GM19035 (cell line): ENCODE measurements around the gene MYD88.

Source experiments
- ATAC-seq: cut with Tn5 transposase; IDR thresholded peaks from one replicate; pipeline ENCODE4 v1.9.1; 2021; ENCODE audit not compliant: unreplicated experiment

The MYD88 gene

DNA sequence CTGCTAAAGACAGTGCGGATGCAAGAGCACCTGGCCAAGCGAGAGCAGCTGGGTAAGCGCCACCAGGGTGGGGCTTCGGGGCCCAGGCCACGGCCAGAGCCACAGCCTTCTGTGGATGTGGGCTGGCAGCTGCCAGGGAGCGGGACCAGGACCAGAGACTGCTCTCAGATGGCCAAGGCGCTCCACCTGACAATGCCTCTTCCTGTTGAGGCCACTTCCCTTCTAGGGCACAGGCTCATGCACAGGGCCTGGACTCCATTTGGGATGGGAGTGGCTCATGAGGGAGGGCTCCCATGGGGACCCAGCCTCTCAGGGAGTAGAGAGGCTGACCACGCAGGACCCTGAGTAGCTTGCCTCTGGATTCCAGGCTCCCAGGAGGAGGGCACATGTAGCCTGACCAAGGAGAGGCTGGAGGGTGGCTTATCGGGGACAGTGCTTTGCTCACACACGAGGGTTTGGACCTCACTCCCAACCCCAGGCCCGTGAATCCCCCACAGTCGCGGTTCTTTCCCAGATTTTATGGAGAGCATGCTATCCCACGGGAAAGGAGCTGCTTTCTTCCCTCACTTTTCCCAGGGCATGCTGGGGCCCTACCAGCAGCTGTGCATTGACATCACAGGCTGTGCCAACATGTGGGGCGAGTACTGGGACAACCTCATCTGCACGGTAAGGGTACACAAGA, 26.6 kb upstream of the MYD88 start:
- no peak for ATAC-seq

- ATAC-seq: no peak
Measured at GRCh38 chr3:38112378-38112761, 26.1 kb upstream of the MYD88 start.

DNA sequence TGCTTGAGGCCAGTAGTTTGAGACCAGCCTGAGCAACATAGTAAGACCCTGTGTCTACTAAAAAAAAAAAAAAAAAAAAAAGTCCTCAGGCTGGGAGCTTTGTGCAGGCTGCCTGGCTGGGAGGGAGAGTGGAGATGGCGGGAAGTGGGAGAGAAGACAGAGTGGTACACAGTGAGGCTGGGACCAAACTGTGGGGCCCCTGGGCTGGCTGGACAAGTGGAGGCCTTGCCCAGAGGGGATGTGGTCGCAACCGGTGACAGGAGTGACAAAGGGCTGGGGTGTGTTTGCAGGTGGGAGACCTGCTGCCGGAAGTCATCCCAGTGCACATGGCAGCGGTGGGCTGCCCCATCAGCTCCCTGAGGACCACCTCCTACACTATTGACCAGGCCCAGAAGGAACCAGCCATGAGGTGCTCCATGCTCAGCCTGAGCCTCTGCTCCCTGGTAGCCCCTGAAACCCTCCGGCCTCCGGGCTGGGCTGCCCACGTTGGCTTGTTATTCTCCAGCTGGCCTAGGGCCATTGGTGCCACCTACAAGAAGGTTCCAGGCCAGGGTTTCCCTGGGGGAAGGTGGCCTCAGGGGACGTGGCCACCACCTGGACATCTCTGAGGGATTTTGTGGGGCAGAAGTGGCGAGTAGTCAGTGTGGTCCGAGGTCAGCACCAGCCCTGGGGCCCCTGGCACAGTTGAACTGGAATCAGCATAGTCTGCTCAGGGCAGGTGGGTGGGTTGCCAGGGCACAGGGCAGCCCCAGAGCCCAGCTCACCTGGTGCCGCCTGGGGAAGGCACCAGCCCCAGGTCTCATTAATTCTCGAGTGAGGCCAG, 24.2 kb upstream of the MYD88 start:
- no peak for ATAC-seq

DNA sequence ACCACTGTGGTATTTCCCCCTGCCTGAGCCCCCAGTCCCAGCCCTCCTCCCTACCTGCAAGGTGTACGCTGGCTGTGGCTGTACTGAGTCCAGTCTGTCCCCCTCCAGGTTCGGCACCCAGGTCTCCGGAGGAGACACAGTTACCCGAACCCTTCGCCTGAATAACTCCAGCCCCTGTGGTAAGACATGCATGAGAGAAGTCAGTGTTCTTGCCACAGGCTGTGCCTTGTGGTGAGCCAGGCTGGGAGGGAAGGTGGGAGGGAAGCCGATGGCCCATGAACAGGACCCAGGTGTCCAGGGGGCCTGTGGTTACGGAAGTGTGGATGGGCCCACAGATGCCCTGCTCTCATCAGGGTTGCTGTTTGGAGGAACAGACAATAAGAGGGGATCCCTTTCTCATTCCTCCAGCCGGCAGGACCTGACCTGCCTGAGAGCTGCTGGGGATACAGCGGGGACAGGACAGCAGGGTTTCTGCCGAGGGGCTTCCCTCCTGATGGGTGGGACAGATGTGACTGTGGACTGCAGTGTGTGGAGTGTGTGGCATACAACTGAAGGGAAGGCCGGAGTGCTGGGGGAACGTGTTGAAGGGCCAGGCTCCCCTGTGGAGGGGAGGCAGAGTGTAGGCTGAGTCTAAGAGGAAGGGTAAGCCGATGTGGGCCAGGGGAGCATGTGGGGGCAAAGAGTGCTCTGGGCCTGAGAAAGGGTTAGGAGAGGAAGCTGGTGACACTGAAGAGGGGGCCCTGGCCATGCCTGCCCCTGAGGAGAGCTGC, 23.4 kb upstream of the MYD88 start:
- ATAC-seq: no peak

- no peak for ATAC-seq
Measured at GRCh38 chr3:38115645-38116427, 22.6 kb upstream of the MYD88 start.

- ATAC-seq: no peak
Measured at GRCh38 chr3:38116471-38117162, 21.8 kb upstream of the MYD88 start.

DNA sequence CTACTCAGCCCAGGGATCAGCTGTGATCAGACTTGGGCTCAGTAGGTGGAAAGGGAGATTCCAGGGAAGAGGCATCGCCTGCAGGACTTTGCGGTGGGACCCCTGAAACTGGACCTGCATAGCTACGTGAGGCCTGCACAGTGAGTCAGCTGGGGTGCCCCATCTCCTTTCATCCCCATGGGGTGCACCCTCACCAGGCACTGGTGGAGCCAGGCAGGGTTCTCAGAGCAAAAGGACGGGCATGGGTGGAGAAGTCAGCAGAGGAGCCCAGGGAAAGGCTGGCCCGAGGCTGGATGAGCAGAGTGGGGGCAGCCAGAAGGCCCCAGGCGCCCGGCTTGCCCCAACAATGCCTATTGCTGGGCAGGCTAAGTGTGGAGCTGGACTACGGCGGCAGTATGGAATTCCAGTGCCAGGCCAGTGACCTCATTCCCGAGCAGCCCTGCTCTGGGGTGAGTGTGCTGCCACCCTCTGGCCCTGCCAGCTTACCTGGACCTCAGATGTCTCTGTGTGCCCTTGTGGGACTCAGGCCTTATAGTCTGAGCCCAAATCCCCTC, 21.2 kb upstream of the MYD88 start:
- no peak for ATAC-seq

DNA sequence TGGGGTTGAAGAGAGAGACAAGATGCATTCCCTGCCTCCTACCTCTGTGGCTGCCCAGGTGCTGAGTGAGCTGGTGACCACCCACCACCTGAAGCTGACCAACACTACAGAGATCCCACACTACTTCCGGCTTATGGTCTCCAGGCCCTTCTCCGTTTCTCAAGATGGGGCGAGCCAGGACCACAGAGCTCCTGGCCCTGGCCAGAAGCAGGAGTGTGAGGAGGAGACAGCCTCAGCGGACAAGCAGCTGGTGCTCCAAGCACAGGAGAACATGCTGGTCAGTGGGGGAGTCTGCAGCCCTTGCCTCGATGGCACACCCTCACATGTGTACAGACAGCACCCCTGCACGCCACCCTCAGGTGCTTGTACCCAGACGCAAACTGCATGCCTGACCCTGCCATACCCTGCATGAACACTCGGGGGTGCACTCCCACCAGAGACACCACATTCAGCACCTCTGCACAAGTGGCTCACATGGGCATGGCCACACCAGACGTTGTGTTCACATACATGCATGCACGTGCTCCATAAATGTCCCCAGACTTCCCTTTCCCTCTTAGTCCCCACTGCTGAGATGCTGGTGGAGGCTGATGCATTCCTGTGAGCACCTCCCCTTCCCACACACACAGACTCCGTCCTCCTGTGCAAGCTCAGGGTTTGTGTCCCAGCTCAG, 20.6 kb upstream of the MYD88 start:
- peak; percentile 76 for ATAC-seq

GRCh38 chr3:38118421-38119247, 19.8 kb upstream of the MYD88 start:
- ATAC-seq: no peak

DNA sequence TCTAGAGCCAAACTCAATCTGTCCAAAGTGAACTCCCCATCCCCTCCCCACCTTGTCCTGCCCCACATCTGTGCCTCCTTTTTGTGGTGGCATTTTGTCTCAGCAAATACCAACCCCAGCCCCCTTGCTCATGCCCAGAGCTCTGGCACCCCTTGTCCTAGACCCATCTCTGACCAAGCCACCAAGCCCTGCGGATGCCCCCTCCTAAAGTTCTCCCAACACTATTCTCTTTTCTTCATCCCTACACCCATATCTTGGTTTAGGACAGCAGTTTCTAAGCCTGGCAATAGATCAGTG, 19.3 kb upstream of the MYD88 start:
- ATAC-seq: no peak

GRCh38 chr3:38119821-38120692, 18.4 kb upstream of the MYD88 start:
- ATAC-seq: no peak

DNA sequence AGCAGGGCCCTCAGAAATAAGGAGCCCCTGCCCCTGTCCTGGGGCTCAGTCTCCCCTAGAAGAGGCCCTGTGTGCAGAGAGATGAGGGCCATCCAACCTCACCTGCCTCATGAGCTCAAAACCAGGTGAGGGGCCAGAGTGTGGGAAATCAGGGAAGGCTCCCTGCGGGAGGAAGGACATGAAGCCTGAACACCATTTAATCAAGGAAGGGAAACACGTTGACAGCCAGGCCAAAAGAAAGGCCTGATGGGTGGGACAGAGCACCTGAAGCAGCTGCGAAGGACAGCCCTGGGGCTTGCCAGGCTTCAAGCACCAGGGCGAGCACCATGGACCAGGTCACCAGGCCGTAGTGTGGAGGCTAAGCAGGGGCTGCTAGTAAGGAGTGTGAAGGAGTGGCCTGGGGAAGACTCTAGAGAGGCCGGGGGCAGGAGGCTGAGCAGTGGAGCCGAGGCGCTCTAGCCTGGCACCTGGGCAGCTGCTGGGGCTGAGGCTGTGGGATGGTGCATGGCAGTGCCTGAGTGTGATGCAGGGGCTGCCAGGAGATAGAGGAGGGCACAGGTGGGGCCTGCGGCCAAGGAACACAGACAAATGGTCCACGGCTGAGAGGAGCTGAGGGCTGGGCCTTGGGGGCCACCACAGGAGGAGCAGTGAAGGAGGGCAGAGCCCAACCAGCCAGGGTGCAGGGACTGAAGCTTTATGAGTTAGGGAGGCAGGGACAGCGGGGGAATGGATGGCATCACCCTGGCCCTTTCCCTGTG, 17.6 kb upstream of the MYD88 start:
- no peak for ATAC-seq

GRCh38 chr3:38121451-38121831, 17.0 kb upstream of the MYD88 start:
- ATAC-seq: no peak

DNA sequence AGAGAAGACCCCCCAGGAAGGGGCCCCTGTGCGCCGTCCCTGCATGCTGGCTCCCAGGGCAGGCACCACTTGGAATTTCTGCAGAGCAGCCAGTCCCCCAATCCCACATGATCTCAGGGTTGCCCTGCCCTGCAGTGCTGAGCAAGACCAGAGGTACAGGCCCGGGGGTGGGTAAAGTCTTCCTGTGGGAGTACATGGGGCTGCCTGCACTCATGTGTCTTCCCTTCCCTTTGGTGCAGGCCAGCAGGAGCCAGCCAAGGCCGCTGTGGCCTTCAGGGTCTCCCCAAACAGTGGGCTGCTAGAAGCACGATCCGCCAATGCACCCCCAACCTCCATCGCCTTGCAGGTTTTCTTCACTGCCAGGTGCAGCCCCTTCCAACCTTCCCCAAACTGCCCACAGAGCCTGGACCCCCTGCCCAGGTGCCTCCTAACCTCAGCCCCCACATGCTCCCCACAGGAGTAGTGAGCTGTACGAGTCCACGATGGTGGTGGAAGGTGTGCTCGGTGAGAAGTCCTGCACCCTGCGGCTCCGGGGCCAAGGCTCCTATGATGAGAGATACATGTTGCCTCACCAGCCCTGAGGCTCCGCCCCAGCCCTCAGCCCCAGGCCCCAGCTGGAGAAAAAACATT, 16.5 kb upstream of the MYD88 start:
- no peak for ATAC-seq

DNA sequence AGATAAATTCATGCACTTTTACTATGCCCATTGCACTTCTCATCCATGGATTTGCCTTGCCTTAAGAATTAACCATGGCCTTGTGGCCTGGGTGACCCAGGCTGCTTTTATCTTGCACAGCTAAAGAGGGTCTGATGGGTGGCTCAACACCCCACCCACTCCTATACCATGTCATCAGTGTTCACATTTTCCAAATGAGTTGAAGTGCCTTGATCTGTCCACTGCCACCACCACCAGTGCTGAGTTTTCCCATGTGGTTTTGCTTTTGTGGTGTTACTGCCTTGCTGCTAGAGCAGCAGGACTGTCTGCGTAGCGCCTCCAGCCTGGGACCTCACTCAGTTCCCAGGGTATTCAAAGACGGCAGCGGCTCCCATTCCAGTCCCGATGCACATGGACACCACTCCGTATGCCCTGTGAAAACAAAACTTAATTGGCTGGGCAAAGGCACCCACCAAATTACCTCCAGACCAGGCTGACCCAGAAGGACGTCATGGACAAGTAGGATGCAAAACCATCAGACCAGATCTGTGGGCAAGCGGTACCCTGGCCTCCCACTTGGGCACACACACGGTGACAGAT, 15.7 kb upstream of the MYD88 start:
- no peak for ATAC-seq

DNA sequence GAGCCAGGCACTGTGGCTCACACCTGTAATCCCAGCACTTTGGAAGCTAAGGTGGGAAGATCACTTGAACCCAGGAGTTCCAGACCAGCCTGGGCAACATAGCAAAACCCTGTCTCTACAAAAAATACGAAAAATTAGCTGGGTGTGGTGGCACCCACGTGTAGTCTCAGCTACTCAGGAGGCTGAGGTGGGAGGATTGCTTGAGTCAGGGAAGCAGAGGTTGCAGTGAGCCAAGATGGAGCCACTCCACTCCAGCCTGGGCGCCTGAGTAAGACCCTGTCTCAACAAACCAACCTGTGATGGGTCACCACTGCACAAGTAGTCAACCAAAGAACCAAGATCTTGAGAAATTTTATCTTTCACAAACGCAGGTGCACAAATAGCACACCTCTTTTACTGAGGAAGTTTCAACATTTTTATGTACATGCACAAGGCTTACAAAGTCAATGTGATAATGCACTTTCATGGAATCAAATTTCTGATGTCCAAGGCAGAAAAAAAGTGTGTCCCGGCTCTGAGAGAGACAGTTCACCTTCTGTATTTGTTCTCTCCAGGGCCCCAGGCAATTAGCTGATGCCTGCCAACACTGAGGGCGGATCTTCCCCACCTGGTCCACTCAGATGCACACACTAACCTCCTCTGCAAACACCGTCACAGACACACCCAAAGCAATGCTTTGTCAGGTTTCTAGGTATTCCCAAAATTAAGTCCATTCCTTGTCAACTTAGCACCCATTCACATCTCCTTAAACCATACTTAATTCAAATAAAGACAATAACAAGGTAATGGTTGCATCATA, 13.9 kb upstream of the MYD88 start:
- ATAC-seq: no peak
